ENCODE measurements around the gene NRP2. TPM values are rescaled to one million over a fixed set of nuclear protein-coding genes. Genes with fewer than 3 reads are reported as not detected.

NRP2 gene
- total and polyA plus RNA-seq, 2 experiments from 2014 or later: 61.0 to 79.2 TPM

DNA sequence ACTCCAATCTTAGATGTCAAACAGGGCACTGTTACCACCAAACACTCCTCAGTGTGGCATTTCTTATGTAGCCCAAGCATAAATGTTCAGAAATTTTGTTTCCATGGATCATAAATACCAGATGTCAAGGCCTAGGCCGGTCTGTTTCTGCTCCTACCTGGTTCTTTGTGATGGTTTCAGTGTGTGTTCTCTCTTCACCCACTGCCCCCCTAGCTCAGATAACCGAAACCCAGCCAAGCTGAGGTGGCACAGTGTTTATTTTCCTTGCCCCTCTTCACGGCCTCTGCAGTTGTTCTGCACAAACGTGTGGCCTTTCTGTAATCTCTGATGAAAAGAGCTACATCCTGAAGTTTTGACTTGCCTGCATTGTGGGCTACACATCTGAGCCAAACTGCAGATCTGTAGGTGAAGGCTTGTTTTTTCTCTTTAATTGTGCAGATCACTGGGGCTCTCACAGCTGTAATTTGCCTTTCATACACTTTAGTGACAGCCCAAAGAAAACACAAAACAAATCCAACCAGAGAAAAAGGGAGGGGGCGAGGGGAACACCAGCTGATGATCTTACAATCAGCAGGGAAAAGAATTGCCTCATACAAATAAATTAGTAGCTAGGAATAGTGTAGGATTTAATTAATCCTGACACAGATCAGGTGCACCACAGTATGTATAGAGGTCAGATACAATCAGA lies 99.1 kb downstream of the NRP2 start:
- no peaks in the 10 kb centered on the region for H3K9me2 ChIP-seq (replicated peaks; ENCODE audit: insufficient read depth)
- H3K27ac ChIP-seq: no peak overlapping the region
- no peaks in the 10 kb centered on the region for H3K9me3 ChIP-seq (ENCODE audit: low read depth)
- H2AFZ ChIP-seq: no peak overlapping the region
- no peak for DNase-seq (ENCODE audit: low spot score)
- no peak overlapping the region for H3K4me3 ChIP-seq
- no peaks in the 10 kb centered on the region for H3K27me3 ChIP-seq
- no peak overlapping the region for H3K4me2 ChIP-seq
- no peaks in the 10 kb centered on the region for H3K79me2 ChIP-seq
- H3K36me3 ChIP-seq (replicated peaks; ENCODE audit: insufficient read depth, low read depth): no peaks in the 10 kb centered on the region
- no peaks in the 10 kb centered on the region for H4K20me1 ChIP-seq (ENCODE audit: insufficient read depth, poor library complexity, severe bottlenecking)
- 90% methylated on average over 5 of the region's 5 CpGs for WGBS (ENCODE audit: low lambda C conversion rate, missing lambda C conversion rate)
- TF ChIP-seq EZH2 (IDR thresholded peaks at IDR 0.05; ENCODE audit: borderline replicate concordance) (no peak), EZH2phosphoT487 (IDR thresholded peaks at IDR 0.05; ENCODE audit: low read depth, severe bottlenecking, unreplicated experiment) (no peak)
- TF ChIP-seq, protein P1, sequence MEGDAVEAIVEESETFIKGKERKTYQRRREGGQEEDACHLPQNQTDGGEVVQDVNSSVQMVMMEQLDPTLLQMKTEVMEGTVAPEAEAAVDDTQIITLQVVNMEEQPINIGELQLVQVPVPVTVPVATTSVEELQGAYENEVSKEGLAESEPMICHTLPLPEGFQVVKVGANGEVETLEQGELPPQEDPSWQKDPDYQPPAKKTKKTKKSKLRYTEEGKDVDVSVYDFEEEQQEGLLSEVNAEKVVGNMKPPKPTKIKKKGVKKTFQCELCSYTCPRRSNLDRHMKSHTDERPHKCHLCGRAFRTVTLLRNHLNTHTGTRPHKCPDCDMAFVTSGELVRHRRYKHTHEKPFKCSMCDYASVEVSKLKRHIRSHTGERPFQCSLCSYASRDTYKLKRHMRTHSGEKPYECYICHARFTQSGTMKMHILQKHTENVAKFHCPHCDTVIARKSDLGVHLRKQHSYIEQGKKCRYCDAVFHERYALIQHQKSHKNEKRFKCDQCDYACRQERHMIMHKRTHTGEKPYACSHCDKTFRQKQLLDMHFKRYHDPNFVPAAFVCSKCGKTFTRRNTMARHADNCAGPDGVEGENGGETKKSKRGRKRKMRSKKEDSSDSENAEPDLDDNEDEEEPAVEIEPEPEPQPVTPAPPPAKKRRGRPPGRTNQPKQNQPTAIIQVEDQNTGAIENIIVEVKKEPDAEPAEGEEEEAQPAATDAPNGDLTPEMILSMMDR (IDR thresholded peaks at IDR 0.05; ENCODE audit: poor library complexity): no peak
- H3K4me1 ChIP-seq (ENCODE audit: insufficient read depth): no peaks in the 10 kb centered on the region

- no peak overlapping the region for H3K4me2 ChIP-seq
- no peak for DNase-seq (ENCODE audit: low spot score)
- WGBS (ENCODE audit: low lambda C conversion rate, missing lambda C conversion rate): 89% methylated on average over 4 of the region's 4 CpGs
Observed at GRCh38 chr2:205782941-205783340, 100.6 kb downstream of the NRP2 start.

DNA sequence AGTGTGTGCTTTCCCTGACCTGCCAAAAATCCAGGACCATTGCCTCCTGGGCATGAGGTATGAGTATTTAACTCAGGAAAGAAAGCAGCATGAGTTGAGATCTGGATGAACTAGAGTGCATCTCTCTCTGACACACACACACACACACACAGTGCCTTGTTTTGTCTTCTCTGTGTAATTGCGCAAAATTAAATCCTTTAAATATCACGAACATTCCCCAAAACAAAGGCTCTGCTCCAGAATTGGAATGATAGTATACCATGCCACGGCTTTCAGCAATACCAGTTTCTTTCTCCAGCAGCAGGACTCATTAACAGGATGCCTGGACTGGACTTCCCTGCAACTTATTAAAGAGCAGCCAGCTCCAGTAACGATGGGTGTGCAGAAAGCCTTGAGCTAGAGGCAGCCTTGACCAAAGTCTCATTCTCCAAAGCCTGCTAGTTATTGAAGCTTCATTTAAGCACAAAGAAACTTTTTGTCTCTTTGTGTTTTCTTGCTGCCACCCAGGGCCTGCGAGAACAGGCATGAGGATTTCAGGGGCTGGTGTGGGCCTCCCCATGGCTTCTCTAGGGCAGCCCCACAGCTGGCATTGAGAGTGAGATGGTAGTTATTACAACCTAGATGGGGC lies 101.7 kb downstream of the NRP2 start:
- 80% methylated on average over 5 of the region's 5 CpGs for WGBS (ENCODE audit: low lambda C conversion rate, missing lambda C conversion rate)
- H3K4me2 ChIP-seq: no peak overlapping the region

More at GRCh38 chr2:205782941-205783340, 100.6 kb downstream of the NRP2 start:
- Histone ChIP-seq H3K27ac (no peak overlapping the region), H3K4me1 (ENCODE audit: insufficient read depth) (peaks cover 3% of the 10 kb centered on the region), H3K36me3 (replicated peaks; ENCODE audit: insufficient read depth, low read depth) (no peaks in the 10 kb centered on the region), H3K9me2 (replicated peaks; ENCODE audit: insufficient read depth) (no peaks in the 10 kb centered on the region), H3K79me2 (no peaks in the 10 kb centered on the region), H4K20me1 (ENCODE audit: insufficient read depth, poor library complexity, severe bottlenecking) (no peaks in the 10 kb centered on the region), H3K27me3 (no peaks in the 10 kb centered on the region), H3K4me3 (no peak overlapping the region), H2AFZ (no peak overlapping the region), H3K9me3 (ENCODE audit: low read depth) (no peaks in the 10 kb centered on the region)
- TF ChIP-seq, protein P1 (IDR thresholded peaks at IDR 0.05; ENCODE audit: poor library complexity): no peak
- no peak for TF ChIP-seq EZH2 (IDR thresholded peaks at IDR 0.05; ENCODE audit: borderline replicate concordance)
- no peak for TF ChIP-seq EZH2phosphoT487 (IDR thresholded peaks at IDR 0.05; ENCODE audit: low read depth, severe bottlenecking, unreplicated experiment)

More for the DNA sequence above, 101.7 kb downstream of the NRP2 start:
- Histone ChIP-seq H4K20me1 (ENCODE audit: insufficient read depth, poor library complexity, severe bottlenecking) (no peaks in the 10 kb centered on the region), H3K9me3 (ENCODE audit: low read depth) (no peaks in the 10 kb centered on the region), H3K9me2 (replicated peaks; ENCODE audit: insufficient read depth) (no peaks in the 10 kb centered on the region), H3K4me1 (ENCODE audit: insufficient read depth) (peaks cover 3% of the 10 kb centered on the region), H3K36me3 (replicated peaks; ENCODE audit: insufficient read depth, low read depth) (no peaks in the 10 kb centered on the region), H3K79me2 (no peaks in the 10 kb centered on the region), H3K27me3 (no peaks in the 10 kb centered on the region), H3K4me3 (no peak overlapping the region), H3K27ac (no peak overlapping the region), H2AFZ (no peak overlapping the region)
- TF ChIP-seq EZH2phosphoT487 (IDR thresholded peaks at IDR 0.05; ENCODE audit: low read depth, severe bottlenecking, unreplicated experiment): no peak
- TF ChIP-seq, protein P1 (IDR thresholded peaks at IDR 0.05; ENCODE audit: poor library complexity): no peak
- TF ChIP-seq EZH2 (IDR thresholded peaks at IDR 0.05; ENCODE audit: borderline replicate concordance): no peak
- no peak for DNase-seq (ENCODE audit: low spot score)
